Neural crest cell (in vitro differentiated cells): ENCODE measurements around the gene CYP26C1. TPM values are rescaled to one million over a fixed set of nuclear protein-coding genes. Genes with fewer than 3 reads are reported as not detected.

Experiments used
- DNase-seq: peaks from one replicate; pipeline ENCODE4 v3.0.0; 2021; ENCODE audit warnings: low read depth, mixed read lengths, low spot score
- H3K27ac Mint-ChIP-seq: one replicate; pipeline ENCODE4 v1.8.0; 2021; ENCODE audit warnings: mild to moderate bottlenecking, mixed read lengths; ENCODE audit not compliant: unreplicated experiment
- H3K27me3 Mint-ChIP-seq: 2 replicates; pipeline ENCODE4 v1.8.0; 2021; ENCODE audit warnings: low read depth, mild to moderate bottlenecking, mixed read lengths
- H3K36me3 Mint-ChIP-seq: 2 replicates; pipeline ENCODE4 v1.8.0; 2021; ENCODE audit warnings: low read depth, mild to moderate bottlenecking, mixed read lengths
- H3K4me1 Mint-ChIP-seq: 2 replicates; pipeline ENCODE4 v1.8.0; 2021; ENCODE audit warnings: mixed read lengths
- H3K4me3 Mint-ChIP-seq: one replicate; pipeline ENCODE4 v1.8.0; 2021; ENCODE audit warnings: mild to moderate bottlenecking, mixed read lengths
- H3K9me3 Mint-ChIP-seq: 2 replicates; pipeline ENCODE4 v1.8.0; 2021; ENCODE audit warnings: mixed read lengths
- CTCF ChIP-seq: fragments of 200-600 bp; sonication (generic); conservative IDR thresholded peaks from 2 replicates; pipeline ENCODE4 v1.5.0; 2021; ENCODE audit warnings: antibody characterized with exemption, mild to moderate bottlenecking
- total RNA-seq: library from RNA; stranded (reverse); gene quantifications from 2 replicates; pipeline ENCODE4 v1.2.1, GENCODE V29; 2021

The CYP26C1 gene
- total RNA-seq, 1 donor from 2014 or later: 0.37 TPM

GRCh38 chr10:93068411-93069244 is 8.0 kb downstream of the CYP26C1 start:
- no peak overlapping the region for H3K27ac Mint-ChIP-seq
- no peak for TF ChIP-seq CTCF
- peaks cover 97% of the 10 kb centered on the region for H3K27me3 Mint-ChIP-seq
- peak overlapping the region; percentile 67 for H3K4me3 Mint-ChIP-seq
- no peaks in the 10 kb centered on the region for H3K36me3 Mint-ChIP-seq
- no peak for DNase-seq
- H3K4me1 Mint-ChIP-seq: peaks cover 28% of the 10 kb centered on the region
- no peaks in the 10 kb centered on the region for H3K9me3 Mint-ChIP-seq

GRCh38 chr10:93069245-93069561 is 8.6 kb downstream of the CYP26C1 start:
- no peak for DNase-seq
- Mint-ChIP-seq H3K36me3 (no peaks in the 10 kb centered on the region), H3K27ac (no peak overlapping the region), H3K27me3 (peaks cover 97% of the 10 kb centered on the region), H3K4me3 (no peak overlapping the region), H3K9me3 (no peaks in the 10 kb centered on the region), H3K4me1 (peaks cover 29% of the 10 kb centered on the region)
- TF ChIP-seq CTCF: no peak

GRCh38 chr10:93070378-93071176 is 10.0 kb downstream of the CYP26C1 start:
- Mint-ChIP-seq H3K4me3 (peak overlapping the region; percentile 10), H3K4me1 (peaks cover 34% of the 10 kb centered on the region), H3K9me3 (no peaks in the 10 kb centered on the region), H3K27ac (no peak overlapping the region), H3K27me3 (peaks cover 97% of the 10 kb centered on the region), H3K36me3 (no peaks in the 10 kb centered on the region)
- DNase-seq: no peak
- TF ChIP-seq CTCF: no peak

GRCh38 chr10:93071177-93071472 is 10.5 kb downstream of the CYP26C1 start:
- peak overlapping the region; percentile 10 for H3K4me3 Mint-ChIP-seq
- DNase-seq: no peak
- H3K4me1 Mint-ChIP-seq: peaks cover 32% of the 10 kb centered on the region
- no peak overlapping the region for H3K27ac Mint-ChIP-seq
- no peaks in the 10 kb centered on the region for H3K9me3 Mint-ChIP-seq
- no peak for TF ChIP-seq CTCF
- peaks cover 100% of the 10 kb centered on the region for H3K27me3 Mint-ChIP-seq
- no peaks in the 10 kb centered on the region for H3K36me3 Mint-ChIP-seq

- Mint-ChIP-seq H3K27me3 (peaks cover 100% of the 10 kb centered on the region), H3K27ac (no peak overlapping the region), H3K9me3 (no peaks in the 10 kb centered on the region), H3K4me3 (peak overlapping the region; percentile 70), H3K36me3 (no peaks in the 10 kb centered on the region), H3K4me1 (peaks cover 32% of the 10 kb centered on the region)
- peak; percentile 49 for DNase-seq
- no peak for TF ChIP-seq CTCF
Measured at GRCh38 chr10:93071674-93072224, 11.2 kb downstream of the CYP26C1 start.
